Measurements from ENCODE around the gene MAP1LC3B.
A peak's percentile ranks its signal among the peaks of the same experiment; 100 is the strongest.

MAP1LC3B gene

DNA sequence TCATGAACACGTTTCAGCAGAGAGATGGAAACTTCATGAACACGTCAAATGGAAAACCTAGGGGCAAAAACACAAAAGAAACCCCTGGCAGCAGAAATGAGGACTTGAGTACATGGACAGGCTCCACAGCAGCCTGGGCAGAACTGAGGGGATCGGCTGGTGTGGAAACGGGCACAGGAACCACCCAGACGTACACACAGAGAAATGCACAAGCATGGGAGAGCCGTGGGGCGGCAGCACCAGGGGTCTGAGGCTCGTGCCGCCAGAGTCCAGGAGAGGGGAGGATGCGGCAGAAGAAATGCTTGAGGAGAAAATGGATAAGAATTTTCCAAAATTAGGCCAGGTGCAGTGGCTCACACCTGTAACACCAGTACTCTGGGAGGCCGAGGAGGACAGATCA is 30.0 kb downstream of the MAP1LC3B start:
- H3K27me3 Mint-ChIP-seq (ENCODE audit: low read depth): no peaks in the 10 kb centered on the region
- H3K36me3 Mint-ChIP-seq (ENCODE audit: low read depth): peaks cover 57% of the 10 kb centered on the region
- H3K4me1 Mint-ChIP-seq: no peaks in the 10 kb centered on the region
- TF ChIP-seq, protein P1, sequence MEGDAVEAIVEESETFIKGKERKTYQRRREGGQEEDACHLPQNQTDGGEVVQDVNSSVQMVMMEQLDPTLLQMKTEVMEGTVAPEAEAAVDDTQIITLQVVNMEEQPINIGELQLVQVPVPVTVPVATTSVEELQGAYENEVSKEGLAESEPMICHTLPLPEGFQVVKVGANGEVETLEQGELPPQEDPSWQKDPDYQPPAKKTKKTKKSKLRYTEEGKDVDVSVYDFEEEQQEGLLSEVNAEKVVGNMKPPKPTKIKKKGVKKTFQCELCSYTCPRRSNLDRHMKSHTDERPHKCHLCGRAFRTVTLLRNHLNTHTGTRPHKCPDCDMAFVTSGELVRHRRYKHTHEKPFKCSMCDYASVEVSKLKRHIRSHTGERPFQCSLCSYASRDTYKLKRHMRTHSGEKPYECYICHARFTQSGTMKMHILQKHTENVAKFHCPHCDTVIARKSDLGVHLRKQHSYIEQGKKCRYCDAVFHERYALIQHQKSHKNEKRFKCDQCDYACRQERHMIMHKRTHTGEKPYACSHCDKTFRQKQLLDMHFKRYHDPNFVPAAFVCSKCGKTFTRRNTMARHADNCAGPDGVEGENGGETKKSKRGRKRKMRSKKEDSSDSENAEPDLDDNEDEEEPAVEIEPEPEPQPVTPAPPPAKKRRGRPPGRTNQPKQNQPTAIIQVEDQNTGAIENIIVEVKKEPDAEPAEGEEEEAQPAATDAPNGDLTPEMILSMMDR (IDR thresholded peaks at IDR 0.05; ENCODE audit: unreplicated experiment in 3 of 3): no peak
- H3K27ac Mint-ChIP-seq: no peak overlapping the region
- no peak overlapping the region for H3K4me3 Mint-ChIP-seq
- peaks cover 3% of the 10 kb centered on the region for H3K9me3 Mint-ChIP-seq

DNA sequence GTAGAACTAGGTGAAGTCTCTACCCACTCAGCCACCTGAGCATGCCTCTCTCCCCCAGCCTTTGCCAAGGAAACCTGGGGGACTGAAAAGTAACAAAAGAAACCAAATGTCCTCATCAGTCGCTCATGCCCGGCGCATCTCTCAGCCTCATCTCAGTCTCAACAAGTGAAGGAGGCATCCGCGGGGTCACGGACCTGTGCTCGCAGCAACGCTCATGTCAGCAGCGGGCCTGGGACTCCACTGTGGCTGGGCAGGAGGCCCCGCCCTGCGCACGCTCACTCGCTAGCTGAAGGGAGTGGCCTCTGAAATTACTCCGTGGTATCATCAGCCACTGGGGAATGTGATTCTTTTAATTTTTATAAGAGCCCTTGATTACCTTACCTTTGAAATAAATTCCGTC is 31.3 kb downstream of the MAP1LC3B start:
- H3K4me1 Mint-ChIP-seq: no peaks in the 10 kb centered on the region
- peaks cover 3% of the 10 kb centered on the region for H3K9me3 Mint-ChIP-seq
- H3K27me3 Mint-ChIP-seq (ENCODE audit: low read depth): no peaks in the 10 kb centered on the region
- TF ChIP-seq, protein P1 (IDR thresholded peaks at IDR 0.05; ENCODE audit: unreplicated experiment in 3 of 3): no peak
- H3K4me3 Mint-ChIP-seq: no peak overlapping the region
- H3K27ac Mint-ChIP-seq: no peak overlapping the region
- peaks cover 49% of the 10 kb centered on the region for H3K36me3 Mint-ChIP-seq (ENCODE audit: low read depth)

DNA sequence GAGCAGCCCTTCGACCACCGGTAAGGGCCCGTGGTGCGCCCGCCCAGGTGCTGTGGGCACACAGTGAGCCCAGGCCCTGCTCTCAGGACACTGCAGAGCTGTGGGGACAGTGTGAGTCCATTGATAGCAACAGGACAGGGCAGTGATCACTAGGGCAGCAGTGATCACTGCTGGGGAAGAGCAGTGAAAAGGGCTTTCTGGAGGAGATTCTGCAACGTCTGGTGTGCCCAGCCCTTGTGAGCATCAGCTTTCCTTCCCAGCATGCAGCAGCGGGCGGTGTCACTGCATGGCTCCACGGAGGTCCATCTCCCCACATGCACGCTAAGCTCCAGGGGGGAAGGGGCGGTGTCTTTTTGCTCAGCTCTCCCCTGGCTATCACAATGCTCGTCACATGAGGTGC is 32.1 kb downstream of the MAP1LC3B start:
- Mint-ChIP-seq H3K9me3 (peaks cover 3% of the 10 kb centered on the region), H3K4me1 (no peaks in the 10 kb centered on the region), H3K36me3 (ENCODE audit: low read depth) (peaks cover 49% of the 10 kb centered on the region), H3K27ac (no peak overlapping the region), H3K27me3 (ENCODE audit: low read depth) (no peaks in the 10 kb centered on the region), H3K4me3 (no peak overlapping the region)
- TF ChIP-seq, protein P1 (IDR thresholded peaks at IDR 0.05; ENCODE audit: unreplicated experiment in 3 of 3): no peak

DNA sequence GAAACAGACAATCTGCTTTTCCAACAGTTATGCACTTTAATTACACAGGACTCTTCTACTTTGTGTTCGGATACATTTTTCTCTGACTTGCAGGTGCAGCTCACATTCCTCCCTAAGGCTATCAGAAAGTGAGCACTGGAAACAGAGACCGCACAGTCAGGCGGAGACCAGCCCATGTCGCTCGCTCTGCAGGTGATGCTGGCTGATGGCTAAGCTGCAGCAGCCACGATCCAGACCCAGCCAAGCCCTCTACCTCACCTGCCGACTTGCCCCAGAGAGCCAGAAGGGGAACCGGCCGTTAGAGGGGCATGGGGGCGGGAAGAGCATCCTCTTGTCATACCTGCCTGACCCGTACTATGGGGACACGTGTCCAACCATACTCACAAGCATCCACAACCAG is 33.8 kb downstream of the MAP1LC3B start:
- no peaks in the 10 kb centered on the region for H3K27me3 Mint-ChIP-seq (ENCODE audit: low read depth)
- no peaks in the 10 kb centered on the region for H3K4me1 Mint-ChIP-seq
- TF ChIP-seq, protein P1 (IDR thresholded peaks at IDR 0.05; ENCODE audit: unreplicated experiment in 3 of 3): no peak
- peaks cover 3% of the 10 kb centered on the region for H3K9me3 Mint-ChIP-seq
- H3K27ac Mint-ChIP-seq: peak overlapping the region in 1 of 3 experiments; percentile 10
- no peak overlapping the region for H3K4me3 Mint-ChIP-seq
- H3K36me3 Mint-ChIP-seq (ENCODE audit: low read depth): peaks cover 44% of the 10 kb centered on the region

DNA sequence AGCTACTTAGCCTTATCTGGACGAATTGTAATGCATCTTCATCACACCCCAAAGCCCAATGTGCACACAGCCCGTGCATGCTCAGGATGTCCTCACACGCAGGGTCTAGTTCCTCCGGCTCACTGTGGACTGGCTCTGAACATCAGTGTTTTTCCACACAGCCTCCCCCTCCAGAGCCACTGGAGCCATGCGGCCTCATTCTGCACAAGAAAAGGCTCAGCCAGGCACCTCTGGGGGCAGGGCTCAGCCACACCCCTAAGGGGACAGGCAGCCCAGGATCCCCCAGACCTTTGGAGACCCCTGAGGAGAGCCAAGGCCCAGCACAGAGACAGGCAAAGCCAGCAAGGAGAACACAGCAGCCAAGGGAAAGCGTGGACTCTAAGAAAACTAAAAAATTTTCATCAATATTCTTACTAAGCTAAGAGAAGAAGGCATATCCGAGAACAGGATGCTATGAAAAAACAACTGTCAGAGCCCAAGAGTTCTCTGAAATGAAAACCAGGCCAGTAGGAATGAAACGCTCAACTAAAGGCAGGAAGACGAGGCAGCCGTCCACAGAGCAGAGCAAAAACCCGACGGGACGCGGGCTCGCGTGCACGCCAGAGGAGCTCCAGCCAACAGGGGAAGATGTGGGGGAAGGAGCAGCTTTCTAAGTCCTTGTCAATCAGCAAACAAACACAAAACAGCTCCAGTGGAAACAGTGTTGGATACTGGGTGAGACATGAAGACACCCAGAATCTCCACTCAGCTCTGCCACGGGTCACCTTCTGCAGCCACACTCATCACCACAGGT is 34.5 kb downstream of the MAP1LC3B start:
- Mint-ChIP-seq H3K9me3 (peaks cover 3% of the 10 kb centered on the region), H3K27ac (no peak overlapping the region), H3K27me3 (ENCODE audit: low read depth) (no peaks in the 10 kb centered on the region), H3K4me1 (no peaks in the 10 kb centered on the region), H3K36me3 (ENCODE audit: low read depth) (peaks cover 41% of the 10 kb centered on the region), H3K4me3 (no peak overlapping the region)
- TF ChIP-seq, protein P1 (IDR thresholded peaks at IDR 0.05; ENCODE audit: unreplicated experiment in 3 of 3): no peak

DNA sequence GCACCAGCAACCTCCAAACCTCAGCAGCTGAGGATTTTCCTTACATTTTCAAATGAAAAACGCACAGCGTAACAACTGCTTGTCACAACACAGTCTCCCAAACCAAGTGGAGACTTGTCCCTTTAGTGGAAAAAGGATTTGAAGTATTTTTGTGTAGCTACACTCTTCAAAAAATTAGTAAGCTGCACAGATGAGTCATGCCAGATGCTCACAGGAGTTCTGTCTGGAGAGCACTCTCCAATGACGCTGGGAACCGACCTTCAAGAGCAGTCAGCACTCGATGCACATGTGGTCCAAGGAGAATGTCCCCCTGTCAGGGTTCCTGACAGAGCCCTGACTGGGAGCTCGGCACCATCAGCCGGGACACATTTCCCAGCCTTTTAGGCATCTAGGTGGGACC is 39.8 kb downstream of the MAP1LC3B start:
- H3K27ac Mint-ChIP-seq: no peak overlapping the region
- TF ChIP-seq, protein P1 (IDR thresholded peaks at IDR 0.05; ENCODE audit: unreplicated experiment in 3 of 3): no peak
- H3K9me3 Mint-ChIP-seq: no peaks in the 10 kb centered on the region
- H3K36me3 Mint-ChIP-seq (ENCODE audit: low read depth): peaks cover 14% of the 10 kb centered on the region
- no peaks in the 10 kb centered on the region for H3K27me3 Mint-ChIP-seq (ENCODE audit: low read depth)
- H3K4me3 Mint-ChIP-seq: no peak overlapping the region
- peaks cover 6% of the 10 kb centered on the region for H3K4me1 Mint-ChIP-seq

Measured in nephron (organoid).